Measurements from ENCODE around the gene DAG1. TPM values are rescaled to one million over a fixed set of nuclear protein-coding genes. Genes with fewer than 3 reads are reported as not detected.

DAG1 gene
- polyA plus RNA-seq, 3 donors, result 3.9 to 5.8 (median 4.2) TPM

- DNase-seq, result no peak
- H3K4me2 ChIP-seq (replicated peaks; ENCODE audit: extremely low read depth, low read length, poor library complexity, severe bottlenecking), result peak overlapping the region; percentile 78
- intact Hi-C loops (cut with micrococcal nuclease), result loop anchor here in 1 of 2 donors (10.0 kb wide), 1 partner anchor 54 kb away; the partner anchor contains the start of genes RHOA and TCTA
- H2AFZ ChIP-seq (ENCODE audit: insufficient read depth, low read depth, low read length, poor library complexity, severe bottlenecking), result peak overlapping the region; percentile 94
- no peak for TF ChIP-seq CTCF (IDR thresholded peaks at IDR 0.05)
- peaks cover 14% of the 10 kb centered on the region for H4K20me1 ChIP-seq (ENCODE audit: insufficient read depth, low read length)
- H3K9ac ChIP-seq (ENCODE audit: insufficient read depth, low read length, poor library complexity, severe bottlenecking), result peak overlapping the region; percentile 85
- Mint-ChIP-seq H3K27ac (peak overlapping the region; percentile 93 to 96 (median 94)), H3K36me3 (peaks cover 10 to 22% of the 10 kb centered on the region in 2 donors), H3K27me3 (ENCODE audit: low read depth in 3 of 3) (peaks cover 16 to 29% (median 22%) of the 10 kb centered on the region in 3 donors), H3K9me3 (peaks cover 0 to 10% (median 0%) of the 10 kb centered on the region in 7 donors), H3K4me1 (peaks cover 35% of the 10 kb centered on the region), H3K4me3 (peak overlapping the region; percentile 85 to 92)
- no peaks in the 10 kb centered on the region for H3K9me3 ChIP-seq (replicated peaks in 1 of 2; ENCODE audit: control insufficient read depth in 1 of 2, insufficient read depth in 1 of 2, low read length in 2 of 2)
- H3K27me3 ChIP-seq (ENCODE audit: control insufficient read depth in 2 of 2, insufficient read depth in 2 of 2, low read length in 2 of 2), result no peaks in the 10 kb centered on the region
- H3K36me3 ChIP-seq (replicated peaks in 1 of 2; ENCODE audit: control insufficient read depth in 1 of 2, insufficient read depth in 2 of 2, low read length in 2 of 2), result no peaks in the 10 kb centered on the region
- H3K27ac ChIP-seq (ENCODE audit: low read depth in 1 of 2, low read length in 2 of 2), result peak overlapping the region; percentile 75 to 85
- H3K4me1 ChIP-seq (ENCODE audit: control insufficient read depth in 1 of 2, insufficient read depth in 2 of 2, low read length in 2 of 2), result peaks cover 26 to 40% of the 10 kb centered on the region in 2 donors
- 25% methylated on average over 12 of the region's 23 CpGs for WGBS (ENCODE audit: insufficient coverage)
- H3K4me3 ChIP-seq (replicated peaks in 1 of 3; ENCODE audit: low read depth in 2 of 3, low read length in 3 of 3), result peak overlapping the region; percentile 59 to 93 (median 60)
- H3K79me2 ChIP-seq (ENCODE audit: insufficient read depth, low read length), result peaks cover 10% of the 10 kb centered on the region
Observed at GRCh38 chr3:49469037-49469935, 781 bp upstream of the DAG1 start.

GRCh38 chr3:49470714-49471420 is 800 bp downstream of the DAG1 start:
- H3K36me3 Mint-ChIP-seq, result peaks cover 12 to 25% of the 10 kb centered on the region in 2 donors
- no peak for TF ChIP-seq CTCF (IDR thresholded peaks at IDR 0.05)
- 8% methylated on average over 16 of the region's 23 CpGs for WGBS (ENCODE audit: insufficient coverage)

More at GRCh38 chr3:49470714-49471420, 800 bp downstream of the DAG1 start:
- H4K20me1 ChIP-seq (ENCODE audit: insufficient read depth, low read length), result peaks cover 18% of the 10 kb centered on the region
- H3K4me1 Mint-ChIP-seq, result peaks cover 29% of the 10 kb centered on the region
- H2AFZ ChIP-seq (ENCODE audit: insufficient read depth, low read depth, low read length, poor library complexity, severe bottlenecking), result peak overlapping the region; percentile 92
- peaks cover 22 to 31% of the 10 kb centered on the region in 2 donors for H3K4me1 ChIP-seq (ENCODE audit: control insufficient read depth in 1 of 2, insufficient read depth in 2 of 2, low read length in 2 of 2)
- peaks cover 23 to 34% (median 26%) of the 10 kb centered on the region in 3 donors for H3K27me3 Mint-ChIP-seq (ENCODE audit: low read depth in 3 of 3)
- H3K27ac ChIP-seq (ENCODE audit: low read depth in 1 of 2, low read length in 2 of 2), result peak overlapping the region; percentile 82 to 90
- H3K4me3 ChIP-seq (replicated peaks in 1 of 3; ENCODE audit: low read depth in 2 of 3, low read length in 3 of 3), result peak overlapping the region; percentile 82 to 93 (median 86)
- no peaks in the 10 kb centered on the region for H3K36me3 ChIP-seq (replicated peaks in 1 of 2; ENCODE audit: control insufficient read depth in 1 of 2, insufficient read depth in 2 of 2, low read length in 2 of 2)
- peaks cover 10% of the 10 kb centered on the region for H3K79me2 ChIP-seq (ENCODE audit: insufficient read depth, low read length)
- no peaks in the 10 kb centered on the region for H3K9me3 ChIP-seq (replicated peaks in 1 of 2; ENCODE audit: control insufficient read depth in 1 of 2, insufficient read depth in 1 of 2, low read length in 2 of 2)
- H3K9ac ChIP-seq (ENCODE audit: insufficient read depth, low read length, poor library complexity, severe bottlenecking), result peak overlapping the region; percentile 85
- intact Hi-C loops (cut with micrococcal nuclease), result loop anchor here in 1 of 2 donors (5.0 kb wide), 1 partner anchor 201 kb away; the partner anchor contains the start of gene APEH
- peak overlapping the region; percentile 82 to 90 for H3K4me3 Mint-ChIP-seq
- DNase-seq, result peak in 2 of 3 donors; percentile 34 to 40
- peaks cover 0 to 12% (median 0%) of the 10 kb centered on the region in 7 donors for H3K9me3 Mint-ChIP-seq
- H3K4me2 ChIP-seq (replicated peaks; ENCODE audit: extremely low read depth, low read length, poor library complexity, severe bottlenecking), result peak overlapping the region; percentile 78
- H3K27ac Mint-ChIP-seq, result peak overlapping the region; percentile 81 to 95 (median 91)
- no peaks in the 10 kb centered on the region for H3K27me3 ChIP-seq (ENCODE audit: control insufficient read depth in 2 of 2, insufficient read depth in 2 of 2, low read length in 2 of 2)

Measured in CD14-positive monocyte (primary cell).